ENCODE results near the gene LRRC73. TPM values are rescaled to one million over a fixed set of nuclear protein-coding genes. Genes with fewer than 3 reads are reported as not detected.

Gene LRRC73
- total RNA-seq, 1 experiment from 2014 or later = 0.22 TPM

DNA sequence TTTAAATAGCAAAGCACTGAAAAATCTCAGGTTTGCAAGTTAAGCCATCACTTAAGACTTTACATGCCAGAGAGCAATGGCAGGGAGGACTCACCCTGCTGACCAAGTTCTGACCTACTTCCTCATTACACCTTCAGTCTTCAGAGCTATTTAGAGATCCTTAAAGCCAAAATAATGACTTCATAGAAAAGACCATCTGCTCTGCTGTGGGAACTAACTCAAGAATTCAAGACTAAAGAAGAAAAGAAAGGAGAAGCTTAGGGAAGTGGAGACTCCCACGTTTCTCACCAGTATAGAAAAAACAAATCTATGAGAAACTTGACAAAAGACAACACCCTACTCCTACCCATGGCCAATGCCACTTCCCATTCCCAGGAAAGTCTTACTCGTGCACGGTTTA is 37.1 kb upstream of the LRRC73 start:
- Histone ChIP-seq H2AFZ (ENCODE audit: low read length) (no peak overlapping the region), H3K27me3 (ENCODE audit: low read length) (no peaks in the 10 kb centered on the region), H3K79me2 (ENCODE audit: low read length) (no peaks in the 10 kb centered on the region), H3K9me3 (ENCODE audit: low read length) (no peaks in the 10 kb centered on the region), H3K4me1 (ENCODE audit: insufficient read depth, low read length) (no peaks in the 10 kb centered on the region), H3K4me3 (ENCODE audit: low read length) (no peak overlapping the region), H3K9me2 (replicated peaks; ENCODE audit: low read length) (no peaks in the 10 kb centered on the region), H3K36me3 (ENCODE audit: low read depth, low read length) (peaks cover 68% of the 10 kb centered on the region), H3K9ac (ENCODE audit: low read length) (no peak overlapping the region), H3K4me2 (ENCODE audit: low read length) (no peak overlapping the region), H3K27ac (ENCODE audit: low read length) (no peak overlapping the region), H4K20me1 (ENCODE audit: low read length) (no peaks in the 10 kb centered on the region), H3F3A (ENCODE audit: low read length, unreplicated experiment) (no peaks in the 10 kb centered on the region)
- DNase-seq = no peak
- ChIA-PET CTCF (no interaction called here), POLR2A (ENCODE audit: unreplicated experiment) (no interaction called here)
- no peak for ATAC-seq
- TF ChIP-seq, protein P1, sequence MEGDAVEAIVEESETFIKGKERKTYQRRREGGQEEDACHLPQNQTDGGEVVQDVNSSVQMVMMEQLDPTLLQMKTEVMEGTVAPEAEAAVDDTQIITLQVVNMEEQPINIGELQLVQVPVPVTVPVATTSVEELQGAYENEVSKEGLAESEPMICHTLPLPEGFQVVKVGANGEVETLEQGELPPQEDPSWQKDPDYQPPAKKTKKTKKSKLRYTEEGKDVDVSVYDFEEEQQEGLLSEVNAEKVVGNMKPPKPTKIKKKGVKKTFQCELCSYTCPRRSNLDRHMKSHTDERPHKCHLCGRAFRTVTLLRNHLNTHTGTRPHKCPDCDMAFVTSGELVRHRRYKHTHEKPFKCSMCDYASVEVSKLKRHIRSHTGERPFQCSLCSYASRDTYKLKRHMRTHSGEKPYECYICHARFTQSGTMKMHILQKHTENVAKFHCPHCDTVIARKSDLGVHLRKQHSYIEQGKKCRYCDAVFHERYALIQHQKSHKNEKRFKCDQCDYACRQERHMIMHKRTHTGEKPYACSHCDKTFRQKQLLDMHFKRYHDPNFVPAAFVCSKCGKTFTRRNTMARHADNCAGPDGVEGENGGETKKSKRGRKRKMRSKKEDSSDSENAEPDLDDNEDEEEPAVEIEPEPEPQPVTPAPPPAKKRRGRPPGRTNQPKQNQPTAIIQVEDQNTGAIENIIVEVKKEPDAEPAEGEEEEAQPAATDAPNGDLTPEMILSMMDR (conservative IDR thresholded peaks at IDR 0.05; ENCODE audit: low read depth, low read length) = no peak
- no peak for TF ChIP-seq EZH2 (IDR thresholded peaks at IDR 0.05; ENCODE audit: low read length, unreplicated experiment)
- no peak for TF ChIP-seq EZH2phosphoT487 (IDR thresholded peaks at IDR 0.05; ENCODE audit: borderline replicate concordance, low read length)
- intact Hi-C loops (cut with micrococcal nuclease) = no loop called here
- no TSS peak for BruUV-seq (replicated peaks)

- no peak for ATAC-seq
- no TSS peak for BruUV-seq (replicated peaks)
- ChIA-PET CTCF (no interaction called here), POLR2A (ENCODE audit: unreplicated experiment) (no interaction called here)
- Histone ChIP-seq H3K27me3 (ENCODE audit: low read length) (no peaks in the 10 kb centered on the region), H3K9ac (ENCODE audit: low read length) (no peak overlapping the region), H3K36me3 (ENCODE audit: low read depth, low read length) (peaks cover 61% of the 10 kb centered on the region), H3K4me2 (ENCODE audit: low read length) (no peak overlapping the region), H3K79me2 (ENCODE audit: low read length) (no peaks in the 10 kb centered on the region), H4K20me1 (ENCODE audit: low read length) (no peaks in the 10 kb centered on the region), H3K4me1 (ENCODE audit: insufficient read depth, low read length) (no peaks in the 10 kb centered on the region), H3K4me3 (ENCODE audit: low read length) (no peak overlapping the region), H3K27ac (ENCODE audit: low read length) (no peak overlapping the region), H3K9me3 (ENCODE audit: low read length) (no peaks in the 10 kb centered on the region), H2AFZ (ENCODE audit: low read length) (no peak overlapping the region), H3K9me2 (replicated peaks; ENCODE audit: low read length) (no peaks in the 10 kb centered on the region), H3F3A (ENCODE audit: low read length, unreplicated experiment) (no peaks in the 10 kb centered on the region)
- intact Hi-C loops (cut with micrococcal nuclease) = no loop called here
- TF ChIP-seq EZH2 (IDR thresholded peaks at IDR 0.05; ENCODE audit: low read length, unreplicated experiment) (no peak), EZH2phosphoT487 (IDR thresholded peaks at IDR 0.05; ENCODE audit: borderline replicate concordance, low read length) (no peak)
- TF ChIP-seq, protein P1 (conservative IDR thresholded peaks at IDR 0.05; ENCODE audit: low read depth, low read length) = no peak
- DNase-seq = no peak
Observed at GRCh38 chr6:43544461-43544860, 34.3 kb upstream of the LRRC73 start.

- Histone ChIP-seq H3K79me2 (ENCODE audit: low read length) (no peaks in the 10 kb centered on the region), H3K4me1 (ENCODE audit: insufficient read depth, low read length) (no peaks in the 10 kb centered on the region), H3F3A (ENCODE audit: low read length, unreplicated experiment) (no peaks in the 10 kb centered on the region), H3K27ac (ENCODE audit: low read length) (no peak overlapping the region), H3K4me3 (ENCODE audit: low read length) (no peak overlapping the region), H3K36me3 (ENCODE audit: low read depth, low read length) (peaks cover 55% of the 10 kb centered on the region), H2AFZ (ENCODE audit: low read length) (no peak overlapping the region), H3K9ac (ENCODE audit: low read length) (no peak overlapping the region), H4K20me1 (ENCODE audit: low read length) (no peaks in the 10 kb centered on the region), H3K9me3 (ENCODE audit: low read length) (no peaks in the 10 kb centered on the region), H3K9me2 (replicated peaks; ENCODE audit: low read length) (no peaks in the 10 kb centered on the region), H3K4me2 (ENCODE audit: low read length) (no peak overlapping the region), H3K27me3 (ENCODE audit: low read length) (no peaks in the 10 kb centered on the region)
- ChIA-PET POLR2A (ENCODE audit: unreplicated experiment) (no interaction called here), CTCF (no interaction called here)
- no TSS peak for BruUV-seq (replicated peaks)
- DNase-seq (no peak), ATAC-seq (no peak)
- TF ChIP-seq EZH2 (IDR thresholded peaks at IDR 0.05; ENCODE audit: low read length, unreplicated experiment) (no peak), EZH2phosphoT487 (IDR thresholded peaks at IDR 0.05; ENCODE audit: borderline replicate concordance, low read length) (no peak)
- TF ChIP-seq, protein P1 (conservative IDR thresholded peaks at IDR 0.05; ENCODE audit: low read depth, low read length) = no peak
- intact Hi-C loops (cut with micrococcal nuclease) = no loop called here
Observed at GRCh38 chr6:43541774-43542471, 31.8 kb upstream of the LRRC73 start.

Measured in PC-3 (cell line).